HG03066 (cell line): ENCODE results near the gene NHS.
A peak's percentile ranks its signal among the peaks of the same experiment; 100 is the strongest.

ENCODE experiments used
- ATAC-seq: cut with Tn5 transposase; IDR thresholded peaks from one replicate; pipeline ENCODE4 v1.9.1; 2021; ENCODE audit warnings: low read depth; ENCODE audit not compliant: unreplicated experiment

NHS gene

DNA sequence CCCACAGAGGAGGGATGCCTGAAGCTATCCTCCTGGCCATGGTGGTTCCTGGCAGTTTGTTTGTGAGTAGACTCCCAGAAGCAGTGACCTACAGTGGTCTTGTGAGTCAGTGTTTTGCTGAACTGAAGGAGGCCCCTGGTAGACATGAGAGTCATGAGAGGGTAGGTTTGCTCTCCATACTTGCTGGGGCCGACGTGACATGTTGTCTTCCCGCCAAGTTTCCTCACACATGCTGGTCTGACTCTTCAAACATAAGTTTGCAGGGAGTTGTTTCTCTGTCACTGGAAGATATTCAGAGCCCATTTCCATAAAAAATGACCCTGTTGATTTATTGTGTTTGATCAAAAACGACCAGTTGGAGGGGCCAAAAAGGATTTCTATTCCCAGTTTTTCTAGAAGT is 231.2 kb downstream of the NHS start:
- ATAC-seq = no peak

DNA sequence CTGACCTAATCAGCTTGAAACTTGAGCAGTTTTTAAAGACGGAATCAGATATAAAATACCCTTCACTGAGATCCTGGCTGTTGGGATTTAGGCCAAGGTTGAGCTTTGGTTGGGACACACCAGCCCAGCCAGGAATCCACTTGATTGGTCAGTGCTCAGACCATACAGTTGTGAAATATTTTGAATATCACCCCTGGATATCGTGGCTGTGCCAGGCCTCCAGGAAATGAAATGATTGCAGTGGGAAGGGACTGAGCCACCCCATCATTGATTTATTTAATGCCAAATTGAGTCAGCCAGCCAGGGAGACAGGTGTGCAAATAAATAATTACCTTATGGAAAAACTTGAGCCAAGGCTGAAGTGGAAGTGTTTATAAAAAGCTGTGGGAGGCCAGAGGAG is 233.9 kb downstream of the NHS start:
- no peak for ATAC-seq

DNA sequence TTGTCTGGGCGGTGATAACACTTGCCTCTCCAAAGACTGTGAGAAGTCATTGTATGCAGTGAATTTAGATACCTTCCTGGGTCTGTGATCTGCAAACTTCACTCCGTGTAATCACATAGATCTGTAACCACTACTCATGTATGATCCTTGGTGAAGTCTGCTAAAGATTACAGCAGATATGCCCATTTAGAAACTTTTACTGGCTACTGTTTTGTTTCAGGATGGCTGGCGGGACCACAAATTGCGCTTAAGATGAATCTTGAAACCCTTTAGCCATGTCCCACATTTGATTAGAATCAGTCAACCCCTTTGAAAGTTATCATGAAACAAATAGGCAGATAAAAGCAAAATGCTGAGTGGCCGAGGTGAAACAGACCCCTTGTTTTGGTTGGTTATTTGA is 235.8 kb downstream of the NHS start:
- no peak for ATAC-seq

DNA sequence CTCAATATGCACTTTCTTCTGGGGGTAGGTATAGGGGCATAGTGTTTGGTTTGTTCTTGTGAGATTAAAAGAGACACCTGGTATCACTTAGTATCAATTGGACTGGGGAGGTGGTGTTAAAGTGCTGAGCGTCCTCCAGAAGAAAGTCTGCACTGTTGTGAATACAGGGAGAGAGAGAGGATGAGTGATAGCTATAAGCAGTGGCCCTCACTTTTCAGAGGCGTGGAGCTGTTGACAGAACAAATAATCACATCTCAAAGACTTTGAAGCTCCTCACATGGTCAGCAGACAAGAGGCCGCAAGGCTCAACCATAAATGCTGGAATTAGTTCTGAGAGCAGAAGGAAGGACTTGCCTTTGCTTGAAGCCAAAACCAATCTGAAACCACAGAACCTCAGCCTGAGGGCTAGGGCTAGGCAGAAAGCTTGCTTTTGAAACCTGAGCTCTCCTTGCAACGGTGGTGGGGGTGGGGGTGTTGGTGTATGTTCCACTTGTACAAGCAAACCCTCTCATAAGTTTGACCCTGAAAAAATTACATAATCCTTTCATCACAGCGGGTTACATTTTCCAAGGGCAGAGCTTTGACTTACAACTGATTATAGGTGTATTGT is 239.1 kb downstream of the NHS start:
- peak; percentile 75 for ATAC-seq

DNA sequence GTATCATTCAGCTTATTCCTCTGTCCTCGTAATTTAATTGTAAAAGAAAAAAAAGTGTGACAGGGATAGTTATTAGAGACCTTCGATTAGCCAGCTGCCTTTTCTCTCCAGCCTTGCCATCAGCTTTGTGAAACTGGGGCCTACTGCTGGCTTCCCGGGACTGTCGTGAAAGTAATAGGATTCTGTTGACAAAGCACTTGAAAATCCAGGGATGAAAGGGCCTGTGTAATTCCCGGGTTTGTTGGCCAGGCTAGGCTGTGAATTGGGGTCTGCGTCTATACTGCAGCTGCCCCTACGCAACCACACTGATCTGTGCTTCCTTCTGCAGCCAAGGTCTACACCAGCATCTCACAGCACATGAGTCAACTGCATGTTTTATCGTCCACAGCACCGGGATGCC is 241.9 kb downstream of the NHS start:
- no peak for ATAC-seq

DNA sequence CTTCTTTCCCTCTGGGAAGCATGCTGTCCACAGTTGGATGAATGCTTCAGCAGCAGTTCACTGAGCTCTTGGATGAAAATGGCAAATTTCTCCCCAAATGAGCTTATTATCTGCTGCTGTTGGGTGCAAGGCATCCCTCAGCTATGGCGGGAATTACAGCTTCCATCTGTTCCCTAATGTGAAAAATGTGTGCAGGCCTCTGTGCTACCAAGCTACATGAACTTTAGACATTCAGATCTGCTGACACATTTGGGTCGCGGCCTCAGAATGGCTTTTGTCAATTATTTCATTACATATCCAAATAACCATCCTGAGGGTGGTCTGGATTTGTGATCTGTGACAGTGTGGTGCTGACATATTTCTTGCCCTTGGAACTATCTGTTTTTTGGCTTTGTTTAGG is 242.8 kb downstream of the NHS start:
- no peak for ATAC-seq

DNA sequence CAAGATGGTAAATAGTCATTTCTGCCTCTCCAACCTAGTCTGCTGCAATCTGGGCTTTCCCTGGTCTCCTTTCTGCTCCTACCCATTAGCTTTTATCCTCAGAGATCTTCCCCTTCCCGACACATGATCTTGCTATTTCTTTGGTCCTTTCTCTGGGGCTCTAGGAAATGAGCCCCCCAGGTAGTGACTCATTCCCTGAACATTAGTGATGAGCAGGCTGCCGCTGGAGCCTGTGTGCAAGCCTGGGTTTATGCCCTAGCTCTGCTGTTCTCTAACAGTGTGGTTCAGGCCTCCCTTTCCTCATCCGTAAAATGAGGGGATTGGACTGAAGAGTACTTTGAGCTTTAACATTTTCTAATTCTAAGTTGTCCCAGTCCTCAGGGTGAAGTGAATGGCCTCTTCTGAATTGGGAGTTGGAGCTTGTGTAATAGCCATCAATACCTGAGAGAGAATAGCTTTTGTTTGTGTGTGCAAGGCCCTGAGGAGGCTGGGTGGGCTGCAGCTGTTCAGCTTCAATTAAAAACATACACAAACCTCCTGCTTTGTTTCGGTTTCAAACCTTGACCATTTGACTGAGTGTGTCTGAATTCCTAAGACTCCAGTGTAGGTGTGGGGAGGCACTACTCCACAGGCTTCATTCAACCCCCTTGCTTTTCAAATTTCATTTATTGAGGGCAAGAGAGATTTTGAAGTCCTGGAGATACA is 246.7 kb downstream of the NHS start:
- ATAC-seq = no peak

DNA sequence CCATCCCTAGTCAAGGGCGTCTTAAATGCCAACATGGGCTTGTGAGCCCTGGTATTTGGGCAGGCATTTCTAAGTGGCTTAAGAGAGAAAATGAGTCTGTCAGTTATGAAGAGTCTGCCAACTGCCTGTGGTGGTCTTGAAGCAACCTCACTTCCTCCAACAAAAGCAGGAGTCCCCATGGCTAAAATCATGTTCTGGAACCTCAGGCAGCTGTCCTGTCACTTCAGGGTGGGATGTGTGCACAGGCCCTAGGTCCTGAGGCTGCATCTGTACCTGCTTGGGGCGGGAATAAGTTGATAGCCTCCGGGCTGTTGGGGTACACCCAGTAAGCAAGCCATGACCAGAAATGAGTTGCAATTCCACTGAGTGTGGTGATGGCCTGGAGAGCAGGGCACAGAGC is 247.3 kb downstream of the NHS start:
- ATAC-seq = no peak

DNA sequence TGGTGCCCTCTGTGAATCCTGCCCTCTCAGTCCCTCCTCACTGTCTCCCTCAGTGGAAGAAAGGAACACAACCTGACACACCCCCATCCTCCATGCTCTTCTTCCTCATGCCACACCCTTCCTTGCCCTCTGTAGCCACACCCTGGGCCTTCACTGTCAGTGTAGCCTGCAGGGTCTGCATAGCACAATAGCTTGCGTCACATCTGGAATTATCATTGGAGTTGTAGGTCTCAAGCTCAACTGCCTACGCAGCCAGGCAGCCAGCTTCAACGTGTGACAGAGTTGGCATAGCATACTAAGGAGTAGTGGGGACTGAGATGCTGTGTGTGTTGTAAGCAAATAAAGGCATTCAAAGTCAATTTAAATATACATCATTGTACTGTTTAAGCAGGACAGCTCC is 248.8 kb downstream of the NHS start:
- no peak for ATAC-seq

DNA sequence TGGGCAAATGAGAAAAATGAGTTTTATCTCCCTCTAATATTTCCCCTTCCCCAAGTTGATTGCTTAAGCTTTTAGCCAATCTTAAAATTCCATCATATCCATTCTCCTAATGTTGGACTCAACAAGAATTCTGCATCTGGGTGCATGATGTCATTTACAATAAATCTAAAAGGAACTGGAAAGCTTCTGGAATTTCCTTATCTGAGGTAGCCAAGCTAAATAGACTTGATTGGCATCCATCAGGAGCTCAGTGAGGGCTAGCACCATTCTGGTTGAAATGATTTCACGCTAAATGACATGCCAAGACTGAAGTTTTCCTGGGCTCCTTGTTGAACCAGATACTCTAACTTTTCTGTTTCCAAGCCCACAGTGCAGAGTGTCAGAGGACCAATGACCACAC is 252.0 kb downstream of the NHS start:
- ATAC-seq = no peak

DNA sequence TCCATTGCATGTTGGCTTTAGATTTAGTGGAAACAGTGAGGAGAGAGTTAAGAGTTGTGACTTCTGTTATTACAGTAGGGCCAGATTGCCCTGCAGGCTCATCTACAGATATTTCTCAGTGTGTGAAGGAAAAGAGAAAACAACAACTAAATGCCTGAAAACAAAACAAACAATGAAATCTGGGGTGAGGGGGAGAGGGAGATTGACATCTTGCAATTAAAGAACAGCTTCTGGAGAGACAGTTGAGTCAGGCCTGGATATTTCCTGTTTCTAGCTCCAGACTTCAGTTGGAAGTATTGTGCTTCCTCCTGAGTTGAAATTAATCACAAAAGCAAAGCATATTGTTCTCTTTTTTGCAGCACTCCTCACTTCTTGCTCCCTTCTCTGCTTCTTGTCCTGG is 254.0 kb downstream of the NHS start:
- no peak for ATAC-seq

DNA sequence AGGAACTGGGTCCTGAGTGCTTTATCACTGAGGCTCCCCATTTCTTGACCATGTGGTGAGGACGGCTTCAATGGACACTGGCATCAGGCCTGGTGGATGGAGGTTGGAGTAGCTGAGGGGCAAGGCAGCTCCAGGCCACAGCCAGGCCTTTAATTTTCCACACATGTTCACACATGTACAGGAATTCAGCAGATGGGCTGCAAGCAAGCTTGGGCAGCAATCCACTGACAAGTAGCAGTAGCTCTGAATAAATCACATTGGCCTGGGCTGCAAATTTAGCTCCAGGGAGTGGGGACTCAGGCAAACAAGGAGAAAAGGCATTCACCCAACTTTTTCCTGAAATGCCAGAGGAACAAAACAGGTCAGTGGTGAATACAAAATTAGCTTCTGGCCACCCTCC is 254.5 kb downstream of the NHS start:
- no peak for ATAC-seq

DNA sequence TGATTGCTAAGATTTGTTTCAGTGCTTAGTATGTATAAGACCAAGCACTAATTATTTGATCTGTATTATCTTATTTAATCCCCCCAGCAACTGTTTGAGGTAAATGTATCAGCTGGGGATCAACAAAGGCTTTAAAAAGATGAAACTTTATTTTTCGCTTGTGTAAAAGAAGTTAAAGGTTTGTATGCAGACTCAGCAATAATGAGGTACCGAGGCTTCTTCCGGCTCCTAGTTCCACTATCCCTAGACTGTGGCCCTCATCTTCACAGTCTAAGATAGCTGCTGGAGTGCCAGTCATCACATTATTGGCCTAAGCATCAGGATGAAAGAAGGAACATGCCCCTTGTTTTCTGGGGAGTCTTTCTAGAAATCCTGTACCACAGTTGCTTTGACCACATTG is 256.6 kb downstream of the NHS start:
- ATAC-seq = no peak

DNA sequence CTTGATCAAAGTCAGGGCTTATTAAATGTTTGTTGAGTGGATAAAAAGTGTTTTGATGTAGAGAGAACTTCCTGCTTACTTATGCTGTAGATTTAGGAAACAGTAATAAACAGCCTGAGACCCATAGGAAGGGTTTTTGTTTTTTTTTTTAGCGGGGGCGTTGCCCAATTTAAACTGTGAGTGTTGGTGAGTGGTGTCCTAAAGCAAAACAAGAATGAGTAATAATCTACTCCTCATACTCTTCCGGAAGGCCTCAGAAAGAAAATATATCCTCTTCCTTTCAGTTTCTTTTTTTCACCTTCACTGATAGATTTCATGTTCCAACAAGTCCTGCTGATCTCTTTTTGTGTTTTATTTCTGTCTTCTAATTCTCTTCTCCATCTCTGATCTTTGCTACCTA is 257.9 kb downstream of the NHS start:
- ATAC-seq = no peak

DNA sequence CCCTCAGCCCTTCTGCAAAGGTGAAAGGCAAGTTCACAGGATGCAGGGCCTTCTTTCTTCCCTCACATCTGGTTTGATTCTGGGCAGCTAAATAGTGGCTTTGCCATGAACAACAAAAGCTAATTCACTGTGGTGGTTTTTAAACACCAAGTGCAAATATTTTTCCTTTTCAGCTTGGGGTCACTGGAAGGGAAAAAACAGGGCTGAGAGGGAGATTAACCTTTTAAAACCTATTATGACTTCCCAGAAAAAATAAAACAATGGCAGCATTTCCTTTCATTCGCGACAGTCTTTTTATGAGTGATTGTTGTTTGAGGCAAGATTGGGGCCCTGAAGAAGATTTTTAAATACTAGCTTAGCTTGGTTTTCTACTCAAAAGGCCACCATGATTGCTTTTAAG is 258.5 kb downstream of the NHS start:
- ATAC-seq = no peak

DNA sequence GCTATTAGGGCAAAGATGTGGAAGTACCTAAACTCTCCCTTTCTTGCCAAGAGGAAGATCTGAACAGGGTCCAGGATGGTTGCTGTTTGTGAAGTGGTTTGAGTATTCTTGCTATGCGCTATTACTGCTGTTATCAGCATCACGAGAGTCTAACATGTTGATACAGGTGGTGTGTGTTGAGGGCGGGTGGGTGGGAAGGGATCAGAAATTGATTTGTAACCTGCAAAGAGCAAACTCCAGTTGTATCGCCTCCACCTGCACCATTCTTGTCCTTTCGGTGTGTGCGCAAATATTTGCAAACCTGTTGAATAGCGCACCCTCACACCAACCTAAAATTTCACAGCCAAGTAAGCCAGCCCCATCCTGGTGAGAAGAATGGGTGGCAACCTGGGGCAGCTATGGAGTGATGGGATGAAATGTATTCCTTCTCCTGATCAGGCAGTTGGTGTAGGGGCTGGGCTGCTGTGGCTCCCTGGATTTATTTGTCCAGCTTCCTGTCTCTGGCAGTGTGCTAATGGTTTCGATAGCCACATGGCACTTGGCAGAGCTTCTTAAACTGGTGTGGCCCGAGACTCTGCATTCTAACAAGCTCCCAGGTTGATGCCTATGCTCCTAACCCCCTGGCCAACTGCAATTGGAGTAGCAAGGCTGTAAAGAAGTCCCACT is 259.7 kb downstream of the NHS start:
- ATAC-seq = no peak

DNA sequence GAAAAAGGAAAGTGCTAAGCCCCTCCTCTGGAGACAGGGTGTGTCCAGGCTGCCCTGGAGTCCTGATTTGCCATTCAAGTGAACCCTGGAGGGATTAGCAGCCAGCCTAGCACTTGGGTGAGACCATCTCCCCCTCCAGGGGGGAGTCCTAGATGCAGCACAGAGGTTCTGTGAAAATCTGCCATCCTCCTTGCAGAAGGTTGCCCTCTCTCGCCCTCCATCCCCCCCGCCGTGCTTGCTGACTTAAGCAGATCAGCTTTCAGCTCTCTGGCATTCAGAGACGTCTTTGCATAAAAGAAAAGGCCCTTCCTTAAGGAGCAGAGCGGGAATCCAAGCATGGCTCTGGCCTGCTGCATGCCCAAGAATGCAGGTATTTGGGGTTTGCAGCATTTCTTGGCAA is 260.2 kb downstream of the NHS start:
- ATAC-seq = no peak

DNA sequence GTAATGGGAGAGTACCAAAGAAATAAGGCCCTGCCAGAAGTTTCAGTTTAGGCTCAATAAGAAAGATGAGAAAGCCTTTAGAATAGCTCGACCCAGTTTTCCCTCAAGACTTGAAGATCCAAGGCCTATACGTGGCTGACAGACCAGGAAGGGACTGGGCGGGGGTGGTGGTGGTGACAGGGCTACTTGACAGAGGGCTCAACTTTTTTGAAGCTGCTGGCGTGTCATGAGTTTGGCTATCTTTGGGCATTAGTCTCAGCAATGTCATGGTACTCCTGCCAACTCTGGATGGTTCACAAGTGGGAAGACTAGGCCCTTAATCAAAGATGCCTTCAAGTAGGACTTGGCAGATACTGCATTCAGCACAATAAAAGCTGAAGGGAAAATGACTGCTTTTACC is 262.2 kb downstream of the NHS start:
- ATAC-seq = no peak

DNA sequence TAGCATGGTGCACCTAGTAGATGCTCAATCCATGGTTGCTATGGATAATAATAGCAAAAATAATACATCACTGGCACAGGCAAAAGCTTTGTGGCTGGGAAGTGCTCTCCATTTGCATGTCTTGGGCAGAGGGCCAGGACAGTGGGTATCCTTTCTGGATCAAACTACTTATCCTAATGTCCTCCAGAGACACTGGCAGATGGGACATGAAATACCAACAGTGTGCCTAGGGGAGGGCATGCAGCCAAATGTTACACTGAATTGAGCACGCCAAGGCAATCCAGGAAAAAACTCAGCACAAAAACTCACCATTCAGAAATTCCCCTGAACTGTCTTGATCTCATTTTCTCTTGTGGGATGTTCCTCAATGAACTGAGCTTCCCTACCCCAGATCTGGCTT is 263.7 kb downstream of the NHS start:
- no peak for ATAC-seq

DNA sequence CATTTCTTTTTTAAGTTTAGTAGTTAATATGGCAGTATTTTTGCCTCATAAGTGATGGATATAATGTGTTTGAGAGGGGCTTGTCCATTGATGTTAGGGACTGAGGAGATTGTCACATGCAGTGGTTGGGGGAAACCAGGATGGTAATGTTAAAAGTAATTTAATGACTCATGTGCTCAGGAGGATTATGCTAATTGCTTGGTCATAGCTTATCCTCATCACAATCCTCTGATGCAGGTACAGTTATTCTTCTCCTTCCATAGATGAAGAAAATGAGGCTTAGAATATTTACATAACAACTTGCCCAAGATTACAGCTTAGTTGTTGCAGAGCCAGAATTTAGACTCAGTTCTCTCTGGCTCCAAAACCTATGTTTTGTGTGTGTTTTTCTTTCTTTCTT is 267.9 kb downstream of the NHS start:
- no peak for ATAC-seq

DNA sequence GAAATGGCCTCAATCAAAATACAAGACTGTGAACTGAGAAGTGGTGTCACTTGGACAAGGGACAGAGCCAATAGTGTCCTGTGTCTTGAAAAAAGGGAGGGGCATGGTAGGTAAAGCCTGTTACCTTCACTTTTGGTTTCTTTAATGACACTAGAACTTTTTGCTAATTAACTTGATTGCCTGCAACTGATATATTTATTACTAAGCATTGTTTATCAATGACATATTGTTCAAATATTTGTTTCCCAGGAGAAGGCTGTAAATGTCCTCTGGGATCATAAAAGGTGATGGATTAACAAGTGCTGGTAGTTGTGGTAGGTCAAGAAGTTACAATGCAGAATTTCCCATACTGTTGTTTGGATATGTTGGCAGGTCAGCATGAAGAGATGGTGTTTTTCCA is 268.5 kb downstream of the NHS start:
- ATAC-seq = no peak

DNA sequence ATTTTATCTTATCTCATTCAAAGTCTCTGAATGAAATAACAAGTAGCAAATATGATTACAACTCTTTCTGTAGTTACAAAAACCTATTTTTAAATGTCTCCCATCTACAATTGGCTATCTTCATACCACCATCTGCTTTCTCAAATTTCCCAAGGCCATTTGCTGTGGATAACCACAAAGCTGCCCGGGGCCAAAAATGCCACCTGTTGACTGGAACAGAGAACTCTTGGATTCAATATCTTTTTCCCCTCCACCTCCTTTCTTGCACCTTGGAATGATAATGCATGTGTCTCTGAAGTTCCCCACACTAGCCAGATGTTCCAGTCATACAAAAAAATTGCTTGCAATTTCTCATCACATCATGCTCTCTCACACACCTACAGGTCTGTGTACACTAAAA is 269.0 kb downstream of the NHS start:
- no peak for ATAC-seq
